SKM-1 treated with dmso at 0.1 percent for 144 hours (cell line): Measurements from ENCODE around the gene AFTPH.
A peak's percentile ranks its signal among the peaks of the same experiment; 100 is the strongest.

ENCODE experiments used
- DNase-seq: peaks from one replicate; lab custom pipeline; 2025; ENCODE audit not compliant: unreplicated experiment; lab: John Stamatoyannopoulos, UW

The AFTPH gene

DNA sequence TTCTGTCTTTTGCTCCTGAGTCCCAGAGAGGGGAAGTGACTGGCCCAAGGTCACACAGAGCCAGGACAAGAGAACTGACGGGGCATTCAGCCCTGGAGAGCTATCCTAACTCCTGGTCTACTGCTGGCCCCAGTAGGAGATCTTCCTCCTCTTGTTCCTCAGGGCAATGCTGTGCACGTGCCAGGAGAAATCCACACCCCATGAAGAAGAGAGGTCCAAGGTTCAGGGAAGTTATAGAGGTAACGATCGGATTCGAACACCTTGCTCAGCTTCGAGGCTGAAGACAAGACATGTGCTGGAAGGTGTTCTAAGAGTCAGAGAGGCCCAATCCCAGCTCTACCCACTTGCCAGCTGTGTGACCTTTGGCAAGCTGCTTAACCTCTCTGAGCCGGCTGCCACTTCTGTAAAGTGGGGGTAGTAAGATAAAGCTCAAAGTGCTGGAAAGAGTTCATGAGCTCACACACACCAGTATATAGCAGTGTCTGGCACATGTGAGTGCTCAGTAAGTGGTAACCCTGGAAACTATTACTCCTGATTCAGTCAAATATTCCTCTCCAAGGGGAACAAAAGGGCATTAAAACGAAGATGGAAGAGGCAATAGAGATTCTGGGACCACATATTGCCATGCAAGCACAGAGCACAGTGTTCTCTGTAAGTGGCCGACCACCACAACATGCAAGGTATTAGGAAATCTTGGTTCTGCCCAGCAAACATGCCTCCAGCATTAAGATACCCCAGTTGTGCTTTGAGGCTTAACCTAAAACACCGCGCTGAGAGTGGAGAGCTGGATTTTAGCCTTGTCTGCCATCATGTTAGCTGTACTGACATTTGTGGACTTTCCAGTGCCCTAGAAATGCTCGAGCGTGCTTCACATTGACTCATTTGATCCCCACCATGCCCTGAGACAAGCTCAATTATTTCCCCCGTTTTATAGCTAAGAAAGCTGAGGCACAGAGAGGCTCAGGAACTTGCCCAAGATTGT is 104.0 kb downstream of the AFTPH start:
- no peak for DNase-seq

DNA sequence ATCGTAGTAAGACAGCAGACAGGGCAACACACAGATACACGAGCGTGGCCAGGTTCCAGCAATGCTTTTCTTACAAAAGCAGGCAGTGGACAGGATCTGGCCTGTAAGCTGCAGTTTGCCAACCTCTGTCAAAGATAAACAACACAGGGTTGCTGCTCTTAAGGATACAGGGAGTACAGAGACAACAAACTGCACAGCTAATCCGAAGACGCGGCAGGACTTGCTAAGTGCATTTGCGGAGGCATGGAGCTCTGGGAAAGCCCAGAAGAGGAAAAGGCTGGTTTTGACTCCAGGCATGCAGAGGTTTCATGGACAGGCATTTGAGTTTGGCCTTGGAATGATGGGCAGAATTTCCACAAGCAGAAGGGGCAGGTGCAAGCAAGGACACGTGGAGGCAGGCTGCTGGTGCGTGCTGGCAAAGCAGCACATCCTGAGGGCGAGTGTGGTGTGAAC is 105.2 kb downstream of the AFTPH start:
- DNase-seq = no peak

DNA sequence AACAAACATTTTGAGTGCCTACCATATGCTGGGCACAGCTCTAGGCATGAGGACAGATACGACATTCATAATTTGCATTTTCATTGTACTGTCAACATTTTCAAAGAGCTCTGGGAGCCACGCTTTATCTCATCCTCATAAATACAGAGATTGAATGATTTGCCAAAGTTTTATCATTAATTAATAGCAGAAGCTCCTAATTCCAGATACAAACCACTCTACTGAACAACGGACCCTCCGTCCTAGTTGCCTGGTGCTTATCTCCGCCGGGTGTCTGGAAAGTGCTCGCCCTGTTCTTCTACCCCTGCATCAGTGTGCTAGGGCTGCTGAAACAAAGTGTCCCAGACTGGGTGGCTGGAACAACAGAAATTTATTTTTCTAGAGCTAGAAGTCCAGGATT is 105.7 kb downstream of the AFTPH start:
- DNase-seq = no peak

DNA sequence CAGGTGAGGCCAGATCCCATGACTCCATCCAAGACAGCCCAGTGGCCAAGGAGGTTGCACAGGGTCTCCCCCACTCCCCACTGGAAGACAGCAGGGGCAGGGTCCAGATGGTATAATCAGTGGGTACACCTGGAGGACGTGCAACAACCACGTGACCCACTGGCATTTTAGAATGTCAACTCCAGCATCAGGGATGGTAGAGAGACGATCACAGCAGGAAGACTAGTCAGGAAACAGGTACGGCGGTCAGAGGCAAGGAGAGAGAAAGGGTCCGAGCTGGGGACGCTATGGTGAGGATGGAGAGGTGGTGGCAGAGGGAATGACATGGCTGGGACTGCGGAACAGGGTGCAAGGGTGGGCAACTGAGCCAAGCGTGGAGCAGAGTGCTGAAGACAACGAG is 106.6 kb downstream of the AFTPH start:
- no peak for DNase-seq

DNA sequence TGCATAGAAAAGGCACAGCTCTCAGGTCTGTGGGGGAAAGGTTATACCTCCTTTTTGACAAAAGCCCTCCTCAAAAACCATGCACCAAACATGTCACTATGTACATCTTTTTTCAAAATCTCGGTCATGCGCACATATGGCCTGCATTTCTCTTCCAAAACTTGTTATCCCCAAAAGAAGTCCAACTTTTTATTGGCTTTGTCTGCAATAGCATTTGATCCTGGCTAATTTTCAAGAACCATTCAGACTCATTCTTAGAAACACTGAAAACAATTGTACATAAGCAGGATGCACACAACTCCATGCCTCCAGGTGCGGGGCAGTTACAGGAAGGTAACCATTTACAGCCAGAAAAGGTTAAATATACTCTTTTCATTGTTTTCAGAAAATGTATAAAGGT is 107.6 kb downstream of the AFTPH start:
- DNase-seq = no peak

DNA sequence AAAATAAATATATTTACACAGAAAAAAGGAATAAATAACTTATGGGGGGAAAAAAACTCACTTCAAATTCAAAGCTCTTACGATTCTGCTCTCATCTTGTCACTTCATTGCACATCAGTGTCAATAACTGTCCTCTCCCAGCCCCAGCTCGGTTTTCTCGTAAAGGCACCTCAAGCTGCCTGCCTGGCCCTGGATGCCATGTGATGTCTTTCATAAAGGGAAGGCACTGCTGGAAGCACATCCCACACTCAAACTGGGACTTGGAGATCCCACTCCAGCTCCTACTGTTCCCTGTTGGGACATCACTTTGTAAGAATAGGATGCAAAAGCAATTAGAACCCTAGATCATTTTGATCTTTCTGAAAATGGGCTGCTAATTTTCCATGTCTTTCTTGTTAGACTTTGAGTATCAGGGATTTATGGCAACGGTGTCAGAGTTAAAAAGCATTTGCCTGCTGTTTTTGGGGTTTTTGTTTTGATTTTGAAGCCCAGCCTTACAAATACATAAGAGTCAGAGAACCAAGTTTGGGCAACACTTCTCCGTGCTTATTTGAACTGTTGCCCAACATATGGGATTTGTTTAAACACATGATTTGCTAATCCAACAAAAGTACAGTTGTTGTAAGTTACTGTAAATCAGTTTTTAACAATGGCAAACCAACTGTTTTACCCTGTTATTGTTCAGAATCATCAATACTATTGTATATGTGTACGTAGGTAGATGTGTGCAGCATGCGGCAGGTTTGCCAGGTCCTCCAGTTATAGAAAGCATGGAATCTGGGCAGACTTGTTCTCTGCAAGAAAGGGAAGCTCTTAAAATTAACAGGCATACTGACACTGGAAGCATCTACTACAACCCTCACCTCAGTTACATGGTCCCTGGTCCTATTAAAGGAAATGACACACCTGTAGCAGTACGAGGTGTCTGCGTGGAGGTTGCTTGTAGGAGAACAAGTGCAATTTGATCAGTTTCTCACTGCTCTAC is 109.0 kb downstream of the AFTPH start:
- DNase-seq = no peak

DNA sequence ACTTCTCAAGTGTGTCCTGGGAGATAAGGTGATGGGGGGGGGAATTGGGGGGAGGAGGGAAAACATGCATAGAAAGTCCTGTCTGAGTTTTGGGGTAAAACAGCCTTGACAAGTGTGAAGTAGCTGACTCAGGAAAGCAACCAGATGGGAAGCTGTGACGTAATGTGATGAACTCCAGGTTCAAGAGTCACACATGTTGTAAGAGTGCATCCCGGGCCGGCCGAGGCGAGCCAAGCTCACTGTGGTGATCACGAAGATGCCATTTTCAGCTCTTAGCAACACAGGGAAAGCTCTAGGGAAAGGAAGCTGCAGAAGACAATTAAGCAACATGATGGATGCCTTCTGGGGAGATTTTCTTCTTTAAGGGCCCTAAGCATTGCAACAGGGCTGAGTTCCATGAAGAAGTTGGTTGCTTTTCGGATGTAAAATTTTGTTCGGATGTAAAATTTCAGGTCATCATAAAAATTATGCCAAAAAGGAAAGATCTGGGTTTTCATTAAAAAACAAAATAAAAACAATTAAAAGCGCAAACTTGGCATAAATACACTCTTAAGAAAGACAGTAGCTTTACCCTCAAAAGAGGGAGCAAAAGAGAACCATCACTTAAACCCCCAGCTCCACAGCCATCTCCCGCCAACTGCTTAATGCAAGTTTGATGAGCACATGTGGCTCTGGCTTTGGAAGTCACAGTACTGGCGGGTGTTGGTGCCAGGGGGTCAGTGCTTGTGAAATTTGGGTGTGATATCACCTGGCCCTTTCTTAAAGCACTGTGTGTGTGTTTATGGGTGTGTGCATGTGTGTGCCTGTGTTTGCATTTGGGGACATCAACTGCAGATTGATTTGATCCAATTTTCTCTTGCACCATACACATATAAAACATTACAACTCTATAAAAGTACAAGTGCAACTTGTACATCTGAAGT is 110.5 kb downstream of the AFTPH start:
- peak; percentile 76 for DNase-seq

DNA sequence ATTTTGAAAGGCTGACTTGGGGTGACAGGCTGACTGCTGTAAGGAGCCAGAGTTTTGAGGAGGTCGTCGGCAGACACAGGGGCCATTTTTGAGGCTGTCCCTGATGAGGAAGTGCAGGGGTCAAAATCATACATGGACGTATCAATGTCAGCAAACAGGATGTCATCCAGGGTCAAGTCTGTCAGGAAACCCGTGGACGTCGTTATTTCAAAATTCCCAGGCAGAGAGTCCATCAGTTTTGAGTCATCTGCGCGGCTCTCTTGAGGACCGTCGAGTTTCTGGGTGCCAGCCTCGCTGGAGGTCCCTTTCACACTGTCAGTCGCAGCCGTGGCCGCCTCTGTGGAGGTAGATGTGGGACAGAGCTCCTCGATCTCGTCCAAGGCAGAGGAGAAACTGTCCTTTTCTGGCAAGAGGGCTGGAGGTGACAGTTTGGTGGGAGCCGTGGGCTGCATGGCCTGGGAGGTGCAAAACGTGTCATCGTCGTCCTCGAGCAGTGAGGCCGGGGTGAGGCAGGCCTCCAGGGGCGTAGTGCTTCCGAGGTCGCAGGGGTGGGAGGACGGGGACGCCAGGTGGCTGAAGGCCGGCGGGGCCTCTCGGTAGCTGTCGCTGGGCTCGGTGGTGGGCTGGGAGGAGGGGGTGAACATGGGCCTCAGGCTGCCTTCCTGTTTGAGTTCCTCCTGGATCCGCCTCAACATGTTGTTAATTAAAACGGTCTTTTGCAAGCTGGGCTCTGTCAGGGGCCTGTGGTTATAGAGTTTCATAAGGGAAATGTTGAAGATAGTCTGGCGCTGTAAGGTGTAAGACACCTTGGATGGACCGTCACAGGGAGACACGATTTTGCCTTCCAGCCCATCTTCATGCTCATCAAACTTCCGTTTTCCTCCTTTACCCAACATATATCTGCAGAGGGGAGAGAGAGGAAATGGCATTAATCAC is 112.1 kb downstream of the AFTPH start:
- DNase-seq = peak; percentile 94

DNA sequence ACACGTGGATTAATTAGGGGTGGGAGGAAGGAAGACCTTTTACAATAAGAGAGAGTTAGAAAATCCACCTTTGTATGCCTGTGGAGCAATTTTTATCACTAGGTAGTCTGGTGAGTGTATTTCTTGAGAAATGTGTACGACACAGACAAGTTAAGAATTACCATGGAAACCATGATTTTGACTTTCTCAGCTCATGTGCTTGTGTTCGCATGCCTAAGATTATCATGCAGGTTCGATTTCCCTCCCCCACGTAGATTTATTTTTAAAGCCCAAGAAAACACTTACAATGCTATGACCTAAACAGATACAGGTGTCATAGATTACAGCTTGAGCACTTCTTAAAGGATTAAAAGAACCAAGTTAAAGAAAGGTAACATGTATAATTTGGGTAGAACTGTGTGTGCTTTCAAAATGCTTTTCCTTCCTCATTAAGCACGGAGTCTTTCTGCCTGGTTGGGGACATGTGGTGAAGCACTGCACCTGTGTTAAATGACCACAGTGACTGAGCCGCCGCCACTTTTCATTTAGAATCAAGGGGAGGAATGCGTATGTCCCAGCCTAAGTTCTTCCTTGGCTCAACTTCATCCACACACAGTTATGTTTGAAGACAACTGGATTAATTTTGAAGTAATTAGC is 113.0 kb downstream of the AFTPH start:
- peak; percentile 76 for DNase-seq

DNA sequence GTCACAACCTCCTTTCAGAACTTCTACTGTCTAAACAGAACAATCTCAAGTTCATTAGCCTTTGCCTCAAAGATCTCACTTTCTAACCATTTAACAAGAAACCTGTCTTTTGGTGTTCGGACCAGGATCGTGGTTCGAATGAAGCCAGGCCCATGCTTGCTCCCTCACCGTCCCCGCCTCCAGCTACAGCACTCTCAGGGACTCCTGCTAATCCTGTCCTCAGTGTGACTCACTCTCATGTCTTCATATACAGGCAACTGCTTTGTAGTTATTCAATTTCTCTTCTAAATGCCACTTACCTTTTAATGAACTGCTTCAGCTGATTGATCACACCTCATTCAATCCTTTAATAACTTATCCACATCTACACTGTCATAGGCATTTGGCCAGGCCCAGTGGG is 113.8 kb downstream of the AFTPH start:
- no peak for DNase-seq

DNA sequence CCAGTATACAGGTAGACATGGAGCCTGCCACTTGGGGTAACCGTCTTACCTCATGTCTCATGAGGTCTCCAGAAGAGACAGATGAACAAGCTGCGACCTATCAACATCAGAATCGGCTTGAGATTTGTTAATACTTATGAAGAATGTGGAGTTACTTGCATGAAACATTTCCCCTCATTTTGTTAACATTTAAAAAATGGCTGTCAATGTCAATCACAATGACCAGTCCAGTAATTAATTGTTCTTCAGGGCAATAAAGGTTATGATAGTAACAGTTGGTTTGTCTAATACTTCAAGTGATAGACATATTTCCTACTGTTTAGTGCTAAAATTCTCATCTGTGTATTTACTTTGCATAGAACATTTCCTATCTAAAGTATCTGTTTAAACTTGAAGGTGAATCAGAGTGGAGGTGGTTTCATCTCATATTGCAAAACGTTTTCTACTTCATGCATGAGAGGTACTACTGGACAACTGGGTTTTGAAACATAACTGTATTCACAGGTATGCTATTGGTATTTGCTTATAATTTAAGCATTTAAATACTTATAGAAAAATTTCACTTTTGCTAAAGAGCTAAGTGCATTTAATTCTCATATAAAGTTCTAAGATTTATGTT is 114.5 kb downstream of the AFTPH start:
- no peak for DNase-seq

DNA sequence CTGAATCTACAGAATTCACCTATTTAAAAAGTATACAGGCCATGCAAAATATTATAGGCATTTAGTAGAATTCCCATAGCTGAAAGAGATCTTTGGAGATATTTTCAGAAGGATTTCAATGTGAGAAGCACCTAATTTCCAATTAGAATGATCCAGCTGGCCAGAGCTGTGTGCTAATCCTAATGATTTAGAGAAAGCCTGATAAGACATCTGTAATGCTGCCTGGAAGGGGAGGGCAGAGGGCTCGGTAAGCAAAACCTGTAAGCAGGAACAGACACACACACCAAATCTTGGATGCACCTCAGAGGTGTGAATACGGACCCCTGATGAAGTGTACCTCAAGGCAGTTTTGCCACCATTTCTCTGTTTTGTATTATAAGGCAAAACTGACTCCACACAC is 115.6 kb downstream of the AFTPH start:
- DNase-seq = no peak

DNA sequence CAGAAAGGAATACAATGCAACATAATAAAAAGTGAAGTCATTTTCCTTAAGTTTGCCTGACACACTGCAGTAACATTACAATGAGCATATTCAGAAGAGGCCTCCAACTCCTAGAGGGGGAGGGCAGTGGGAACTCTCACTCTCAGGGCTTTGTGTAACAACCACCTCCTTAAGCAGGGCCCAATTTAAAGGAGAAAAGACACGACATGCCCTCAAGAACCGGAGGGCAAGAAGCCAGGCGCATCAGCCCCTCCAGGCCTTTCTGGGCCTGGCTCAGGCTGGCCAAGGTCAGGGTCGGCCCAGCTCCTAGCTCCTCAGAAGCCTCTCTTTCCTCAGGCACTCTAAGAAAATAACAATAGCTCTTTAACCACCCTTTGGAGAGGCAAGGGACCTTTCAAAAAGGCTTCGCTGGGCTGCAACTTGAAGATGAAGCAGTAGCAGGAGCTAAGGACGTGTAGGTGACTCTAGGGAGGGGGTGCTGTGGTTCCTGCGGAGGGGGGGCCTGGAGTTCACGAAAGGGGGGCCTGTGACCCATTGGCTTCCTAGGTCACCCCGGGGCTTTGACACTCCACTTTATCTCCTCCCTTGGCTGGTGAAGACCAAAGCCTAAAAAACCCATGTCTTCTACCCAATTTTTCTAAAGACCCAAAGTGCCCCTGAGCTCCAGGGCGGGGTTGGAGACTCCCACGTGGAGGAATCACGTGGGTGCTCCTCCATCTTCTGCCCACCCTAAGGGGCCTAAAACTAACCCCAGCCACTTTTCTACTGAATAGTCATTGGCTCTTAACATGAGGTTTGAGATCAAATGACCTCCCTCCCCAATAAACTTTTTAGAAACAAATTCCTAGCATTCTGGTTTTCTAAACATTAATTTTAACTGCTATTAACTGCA is 116.3 kb downstream of the AFTPH start:
- no peak for DNase-seq

DNA sequence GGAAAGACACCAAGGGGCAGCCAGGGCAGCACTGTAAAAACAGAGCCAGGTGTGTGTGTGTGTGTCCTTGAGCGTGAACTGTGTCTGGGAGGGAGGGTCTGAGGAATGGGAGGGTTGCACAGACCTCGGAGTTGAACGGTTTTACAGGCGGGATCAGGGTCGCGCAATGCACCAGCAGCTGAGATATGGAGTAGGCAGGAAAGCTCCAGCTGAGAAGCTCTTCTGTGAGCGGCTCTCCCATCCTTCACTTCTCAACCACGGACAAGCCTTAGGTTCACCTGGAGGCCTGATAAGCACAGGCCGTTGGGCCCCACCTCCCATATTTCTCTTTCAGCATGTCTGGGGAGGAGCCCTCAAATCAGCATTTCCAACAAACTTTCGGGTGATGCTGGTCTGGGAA is 117.5 kb downstream of the AFTPH start:
- DNase-seq = no peak
